CD4-positive, alpha-beta T cell (primary cell): ENCODE measurements around the gene TOM1L2. TPM values are rescaled to one million over a fixed set of nuclear protein-coding genes. Genes with fewer than 3 reads are reported as not detected.
A peak's percentile ranks its signal among the peaks of the same experiment; 100 is the strongest.

Experiments
- ATAC-seq: fragments of 200-7000 bp; cut with Tn5 transposase; one replicate; pipeline ENCODE4 v1.10.0; 2022; ENCODE audit warnings: mild to moderate bottlenecking; ENCODE audit not compliant: poor library complexity
- CTCF ChIA-PET: fragments of 350-600 bp; sonication (Branson Sonifier 250); formaldehyde crosslinking; loops from one replicate; lab custom pipeline; 2021; ENCODE audit warnings: antibody characterized with exemption, inconsistent platforms; lab: Charles Lee
- POLR2A ChIA-PET: fragments of 350-600 bp; sonication (Branson Sonifier 250); formaldehyde crosslinking; loops from one replicate; lab custom pipeline; 2021; ENCODE audit warnings: antibody characterized with exemption, inconsistent platforms; lab: Charles Lee
- DNase-seq, 14 experiments: peaks; one replicate each; pipeline ENCODE4 v3.0.0-alpha.2; 2013 to 2020; ENCODE audit warnings: mixed read lengths in 2 of 14
- H3K27ac ChIP-seq, 2 donors: one replicate each; pipeline versions ENCODE4 v1.5.1 to v1.7.0; 2013; ENCODE audit warnings: low read length in 2 of 2, low read depth in 1 of 2, mild to moderate bottlenecking in 1 of 2
- H3K27me3 ChIP-seq, 2 experiments: 1 replicate in 1 of 2; 2 replicates in 1 of 2; pipeline versions ENCODE4 v1.6.1 to v1.7.0; 2013; ENCODE audit warnings: low read length in 2 of 2, control low read depth in 1 of 2, mild to moderate bottlenecking in 1 of 2, moderate library complexity in 1 of 2; ENCODE audit not compliant: insufficient read depth in 2 of 2, control insufficient read depth in 1 of 2
- H3K36me3 ChIP-seq: one replicate; pipeline ENCODE4 v1.6.1; 2013; ENCODE audit warnings: low read length, control low read depth; ENCODE audit not compliant: insufficient read depth
- H3K4me1 ChIP-seq: one replicate; pipeline ENCODE4 v1.6.1; 2013; ENCODE audit warnings: low read length, control low read depth; ENCODE audit not compliant: insufficient read depth
- H3K4me3 ChIP-seq: one replicate; pipeline ENCODE4 v1.5.1; 2013; ENCODE audit warnings: mild to moderate bottlenecking, low read length, moderate library complexity
- H3K9me3 ChIP-seq, 2 experiments: 1 replicate in 1 of 2; 2 replicates in 1 of 2; pipeline versions ENCODE4 v1.6.1 to v1.7.0; 2013; ENCODE audit warnings: low read length in 2 of 2, mild to moderate bottlenecking in 2 of 2, control low read depth in 1 of 2, moderate library complexity in 1 of 2; ENCODE audit not compliant: control insufficient read depth in 1 of 2, insufficient read depth in 1 of 2
- H3K27ac Mint-ChIP-seq: one replicate; pipeline ENCODE4 v1.8.0; 2020; ENCODE audit warnings: mixed read lengths
- H3K27me3 Mint-ChIP-seq: one replicate; pipeline ENCODE4 v1.8.0; 2021; ENCODE audit warnings: mixed read lengths
- H3K36me3 Mint-ChIP-seq: one replicate; pipeline ENCODE4 v1.8.0; 2021; ENCODE audit warnings: low read depth, mixed read lengths
- H3K4me1 Mint-ChIP-seq: one replicate; pipeline ENCODE4 v1.8.0; 2021; ENCODE audit warnings: low read depth, mixed read lengths
- H3K4me3 Mint-ChIP-seq: one replicate; pipeline ENCODE4 v1.8.0; 2020; ENCODE audit warnings: mild to moderate bottlenecking, mixed read lengths
- H3K9me3 Mint-ChIP-seq: one replicate; pipeline ENCODE4 v1.8.0; 2020; ENCODE audit warnings: mixed read lengths
- intact Hi-C, 2 experiments: fragments of 100-400 bp; cut with DNase I in 1 of 2; cut with micrococcal nuclease in 1 of 2; formaldehyde crosslinking; loops; one replicate each; pipeline versions ENCODE4 v1.15.1 to v1.9.0; 2023 to 2025; cut with DNase I, micrococcal nuclease
- total RNA-seq, 174 experiments: library from RNA in 2 of 174; stranded (reverse) in 2 of 174; gene quantifications; one replicate each; pipeline ENCODE4 v1.2.3 and lab custom pipeline; 2021 to 2026
- TF ChIP-seq, protein P1 (sequence below): fragments of 200-600 bp; IDR thresholded peaks from one replicate; pipeline ENCODE4 v1.8.0; 2022; ENCODE audit warnings: antibody characterized with exemption, mild to moderate bottlenecking

The TOM1L2 gene
- total RNA-seq, 2 experiments from 2014 or later, result 28.5 to 30.5 TPM

DNA sequence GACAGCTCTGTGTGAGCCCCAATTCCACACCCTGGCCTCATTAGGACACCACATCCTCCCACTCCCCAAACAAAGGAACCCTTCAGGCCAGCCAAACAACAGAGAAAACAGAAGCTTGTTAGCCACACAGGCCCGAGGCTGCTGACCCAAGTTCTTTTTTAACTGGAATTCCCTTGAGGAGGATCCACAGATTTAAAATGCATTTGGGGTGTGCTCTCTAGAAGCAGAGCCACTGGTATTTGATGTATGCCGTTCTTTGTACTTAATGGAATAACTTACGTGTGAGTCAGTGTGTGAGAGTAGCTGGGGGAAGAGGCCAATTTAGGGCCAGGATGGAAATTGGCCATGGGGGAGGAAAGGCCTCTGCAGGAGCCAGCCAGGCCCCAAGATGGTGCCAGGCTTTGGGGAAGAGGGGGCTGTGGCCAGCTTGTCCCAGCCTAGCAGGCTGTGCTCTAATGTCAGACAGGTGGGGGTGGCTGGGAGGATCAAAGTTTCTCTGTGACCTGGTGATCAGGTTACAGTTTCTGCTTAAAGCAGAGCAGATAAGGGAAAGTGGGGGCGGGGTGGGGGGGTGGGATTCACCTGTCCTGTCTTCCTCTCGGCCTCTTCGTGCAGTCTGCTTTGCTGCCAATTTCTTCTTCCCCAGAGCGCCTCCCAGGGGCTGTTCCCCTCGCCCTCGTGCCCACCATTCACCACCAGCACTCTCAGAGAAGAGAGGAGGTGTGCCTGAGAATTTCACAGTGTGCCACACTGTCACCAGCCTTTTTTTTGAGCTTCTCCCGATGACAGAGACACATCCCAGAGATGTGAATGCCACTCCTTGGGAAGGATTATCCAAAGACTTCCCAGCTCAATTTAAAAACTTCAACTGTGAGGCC, 50.8 kb downstream of the TOM1L2 start:
- ATAC-seq, result no peak
- H3K36me3 Mint-ChIP-seq, result no peaks in the 10 kb centered on the region
- H3K9me3 Mint-ChIP-seq, result no peaks in the 10 kb centered on the region
- DNase-seq, result no peak
- H3K9me3 ChIP-seq, result no peaks in the 10 kb centered on the region
- no peak overlapping the region for H3K27ac ChIP-seq
- H3K27me3 ChIP-seq, result no peaks in the 10 kb centered on the region
- no peak overlapping the region for H3K4me3 Mint-ChIP-seq
- TF ChIP-seq, protein P1, sequence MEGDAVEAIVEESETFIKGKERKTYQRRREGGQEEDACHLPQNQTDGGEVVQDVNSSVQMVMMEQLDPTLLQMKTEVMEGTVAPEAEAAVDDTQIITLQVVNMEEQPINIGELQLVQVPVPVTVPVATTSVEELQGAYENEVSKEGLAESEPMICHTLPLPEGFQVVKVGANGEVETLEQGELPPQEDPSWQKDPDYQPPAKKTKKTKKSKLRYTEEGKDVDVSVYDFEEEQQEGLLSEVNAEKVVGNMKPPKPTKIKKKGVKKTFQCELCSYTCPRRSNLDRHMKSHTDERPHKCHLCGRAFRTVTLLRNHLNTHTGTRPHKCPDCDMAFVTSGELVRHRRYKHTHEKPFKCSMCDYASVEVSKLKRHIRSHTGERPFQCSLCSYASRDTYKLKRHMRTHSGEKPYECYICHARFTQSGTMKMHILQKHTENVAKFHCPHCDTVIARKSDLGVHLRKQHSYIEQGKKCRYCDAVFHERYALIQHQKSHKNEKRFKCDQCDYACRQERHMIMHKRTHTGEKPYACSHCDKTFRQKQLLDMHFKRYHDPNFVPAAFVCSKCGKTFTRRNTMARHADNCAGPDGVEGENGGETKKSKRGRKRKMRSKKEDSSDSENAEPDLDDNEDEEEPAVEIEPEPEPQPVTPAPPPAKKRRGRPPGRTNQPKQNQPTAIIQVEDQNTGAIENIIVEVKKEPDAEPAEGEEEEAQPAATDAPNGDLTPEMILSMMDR, result no peak
- no peak overlapping the region for H3K4me3 ChIP-seq
- peaks cover 19% of the 10 kb centered on the region for H3K4me1 Mint-ChIP-seq
- H3K27ac Mint-ChIP-seq, result no peak overlapping the region
- no peaks in the 10 kb centered on the region for H3K27me3 Mint-ChIP-seq
- H3K4me1 ChIP-seq, result peaks cover 9% of the 10 kb centered on the region
- H3K36me3 ChIP-seq, result no peaks in the 10 kb centered on the region
- intact Hi-C loops, result loop anchor here in 1 of 2 experiments (5.0 kb wide), 1 partner anchor 51 kb away; the partner anchor contains the start of genes DRC3 and TOM1L2
- ChIA-PET POLR2A (no interaction called here), CTCF (interaction anchor here (0.8 kb wide), 1 partner anchor 17 kb away, joined by 3 read pairs; no protein-coding TSS in a partner anchor)

DNA sequence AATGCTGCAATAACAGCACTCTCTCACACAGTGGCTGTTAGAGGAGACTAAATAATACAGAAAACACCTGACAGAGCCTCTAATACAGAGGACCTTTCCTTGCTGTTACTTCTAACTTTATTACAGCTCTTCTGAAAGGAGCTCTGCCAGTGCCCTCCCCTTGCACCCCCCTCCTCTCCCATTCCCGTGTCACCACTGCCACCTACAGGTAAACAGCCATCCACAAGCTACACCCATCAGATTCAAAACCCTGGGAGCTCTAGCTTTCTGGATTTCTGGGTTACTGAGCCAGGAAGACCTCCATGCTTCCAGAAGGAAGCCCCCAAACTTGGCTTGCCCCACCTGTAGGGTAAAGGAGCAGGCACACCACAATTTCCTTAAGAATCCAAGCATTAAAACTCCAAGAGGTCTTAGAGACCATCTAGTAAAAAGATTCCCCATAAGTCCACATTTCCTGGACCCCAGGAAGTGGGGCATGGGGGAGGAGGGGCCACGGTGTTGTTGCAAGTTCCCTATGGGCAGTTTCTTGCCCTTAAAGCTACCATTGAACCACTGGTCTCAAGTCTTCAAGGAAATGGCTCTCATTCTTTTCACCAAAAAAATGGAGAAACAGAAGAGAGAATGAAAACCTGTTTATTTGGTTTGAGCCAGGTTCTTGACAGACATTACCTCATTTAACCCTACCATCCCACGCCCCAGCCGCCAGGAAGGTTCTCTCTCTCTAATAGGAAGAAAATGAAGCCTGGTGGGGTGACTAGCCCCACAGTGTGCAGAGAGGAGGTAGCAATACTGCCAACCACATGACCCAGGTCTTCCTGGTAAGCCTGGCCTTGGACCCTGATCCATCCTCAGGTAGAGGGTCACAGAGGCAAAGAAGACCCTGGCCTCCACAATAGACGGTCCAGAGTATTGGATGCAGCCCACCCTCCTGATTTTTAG, 52.8 kb downstream of the TOM1L2 start:
- H3K4me1 Mint-ChIP-seq, result peaks cover 19% of the 10 kb centered on the region
- Histone ChIP-seq H3K27ac (no peak overlapping the region), H3K9me3 (no peaks in the 10 kb centered on the region), H3K36me3 (no peaks in the 10 kb centered on the region), H3K27me3 (no peaks in the 10 kb centered on the region), H3K4me3 (no peak overlapping the region), H3K4me1 (peaks cover 9% of the 10 kb centered on the region)
- H3K36me3 Mint-ChIP-seq, result no peaks in the 10 kb centered on the region
- no peak overlapping the region for H3K27ac Mint-ChIP-seq
- DNase-seq (peak; percentile 44 to 81 (median 64)), ATAC-seq (peak; percentile 99)
- TF ChIP-seq, protein P1, result peak; percentile 59
- POLR2A ChIA-PET, result interaction anchor here (0.6 to 1.4 kb wide), 7 partner anchors 12 to 844 kb away, joined by 3 to 7 read pairs (median 3); partner anchors contain the start of genes DRC3 and TOM1L2
- CTCF ChIA-PET, result interaction anchor here (0.6 to 1.4 kb wide), 17 partner anchors 8 to 1662 kb away, joined by 3 to 8 read pairs (median 3); partner anchors contain the start of genes DRC3 and TOM1L2
- H3K9me3 Mint-ChIP-seq, result no peaks in the 10 kb centered on the region
- intact Hi-C loops, result loop anchor here (1.0 to 5.0 kb wide), 5 partner anchors 53 to 423 kb away; partner anchors contain the start of genes RAI1 (in 2 of the 2), DRC3 (in 1 of the 2), RASD1 (in 1 of the 2) and TOM1L2 (in 1 of the 2)
- H3K4me3 Mint-ChIP-seq, result no peak overlapping the region
- H3K27me3 Mint-ChIP-seq, result no peaks in the 10 kb centered on the region

DNA sequence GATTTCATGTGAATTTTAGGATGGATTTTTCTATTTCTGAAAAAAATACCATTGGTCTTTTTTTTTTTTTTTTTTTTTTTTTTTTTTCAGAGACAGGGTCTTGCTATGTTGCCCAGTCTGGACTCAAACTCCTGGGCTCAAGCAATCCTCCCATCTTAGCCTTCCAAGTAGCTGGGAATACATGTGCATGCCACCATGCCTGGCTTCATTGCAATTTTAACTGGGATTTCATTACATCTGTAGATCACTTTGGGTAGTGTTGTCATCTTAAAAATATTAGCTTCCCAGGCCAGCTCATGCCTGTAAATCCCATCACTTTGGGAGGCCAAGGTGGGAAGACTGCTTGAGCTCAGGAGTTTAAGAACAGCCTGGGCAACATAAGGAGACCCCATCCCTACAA, 54.8 kb downstream of the TOM1L2 start:
- Histone ChIP-seq H3K4me1 (peaks cover 9% of the 10 kb centered on the region), H3K4me3 (no peak overlapping the region), H3K27me3 (no peaks in the 10 kb centered on the region), H3K36me3 (no peaks in the 10 kb centered on the region), H3K9me3 (no peaks in the 10 kb centered on the region), H3K27ac (no peak overlapping the region)
- Mint-ChIP-seq H3K36me3 (peaks cover 3% of the 10 kb centered on the region), H3K27ac (no peak overlapping the region), H3K4me3 (no peak overlapping the region), H3K9me3 (no peaks in the 10 kb centered on the region), H3K27me3 (no peaks in the 10 kb centered on the region), H3K4me1 (peaks cover 16% of the 10 kb centered on the region)
- ChIA-PET POLR2A (interaction anchor here (1.4 kb wide), 1 partner anchor 55 kb away, joined by 4 read pairs; the partner anchor contains the start of genes DRC3 and TOM1L2), CTCF (no interaction called here)
- DNase-seq (no peak), ATAC-seq (no peak)
- TF ChIP-seq, protein P1, result no peak
- intact Hi-C loops, result loop anchor here in 1 of 2 experiments (5.0 kb wide), 1 partner anchor 105 kb away; no protein-coding TSS in a partner anchor
